Measurements from ENCODE around the gene PARD3. TPM values are rescaled to one million over a fixed set of nuclear protein-coding genes. Genes with fewer than 3 reads are reported as not detected.

PARD3 gene
- total RNA-seq, 3 donors from 2014 or later = 0.35 to 0.53 (median 0.37) TPM

DNA sequence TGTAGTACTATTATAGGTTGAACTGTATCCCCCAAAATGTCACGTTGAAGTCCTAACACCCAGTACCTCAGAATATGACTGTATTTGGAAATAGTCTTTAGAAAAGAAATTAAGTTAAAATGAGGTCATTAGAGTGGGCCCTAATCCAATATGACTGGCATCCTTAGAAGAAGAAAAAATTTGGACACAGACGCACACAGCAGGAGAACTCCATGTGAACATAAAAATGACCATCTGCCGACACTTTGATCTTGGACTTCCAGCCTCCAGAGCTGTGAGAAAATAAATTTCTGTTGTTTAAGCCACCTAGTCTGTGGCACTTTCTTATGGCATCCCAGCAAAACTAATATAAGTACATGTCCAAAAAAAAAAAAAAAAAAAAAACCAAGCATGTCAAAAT, 225.8 kb downstream of the PARD3 start:
- Mint-ChIP-seq H3K36me3 (ENCODE audit: insufficient read depth) (no peaks in the 10 kb centered on the region), H3K4me3 (no peak overlapping the region), H3K9me3 (no peaks in the 10 kb centered on the region), H3K27me3 (ENCODE audit: low read depth) (no peaks in the 10 kb centered on the region), H3K4me1 (ENCODE audit: low read depth) (no peaks in the 10 kb centered on the region)
- DNase-seq (no peak), ATAC-seq (no peak)

DNA sequence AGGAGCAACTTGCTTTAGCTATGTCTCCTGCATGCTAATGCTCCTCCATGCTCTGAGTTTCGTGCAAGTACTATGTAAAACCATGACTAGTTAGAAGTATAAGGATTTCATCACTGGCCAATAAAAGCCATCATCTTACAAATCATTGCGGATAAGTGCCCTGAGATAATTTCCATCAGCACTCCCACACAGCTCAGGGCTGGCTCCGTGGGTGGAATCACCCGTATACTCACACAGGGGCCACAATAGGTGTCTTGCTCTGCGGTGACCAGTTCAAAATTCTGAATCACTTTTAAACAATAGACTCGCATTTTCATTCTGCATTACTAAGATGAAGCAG, 227.4 kb downstream of the PARD3 start:
- Mint-ChIP-seq H3K27me3 (ENCODE audit: low read depth) (no peaks in the 10 kb centered on the region), H3K4me3 (no peak overlapping the region), H3K36me3 (ENCODE audit: insufficient read depth) (no peaks in the 10 kb centered on the region), H3K9me3 (no peaks in the 10 kb centered on the region), H3K4me1 (ENCODE audit: low read depth) (no peaks in the 10 kb centered on the region)
- DNase-seq (no peak), ATAC-seq (no peak)

GRCh38 chr10:34587002-34587679, 228.0 kb downstream of the PARD3 start:
- Mint-ChIP-seq H3K4me1 (ENCODE audit: low read depth) (no peaks in the 10 kb centered on the region), H3K9me3 (no peaks in the 10 kb centered on the region), H3K4me3 (no peak overlapping the region), H3K36me3 (ENCODE audit: insufficient read depth) (no peaks in the 10 kb centered on the region), H3K27me3 (ENCODE audit: low read depth) (no peaks in the 10 kb centered on the region)
- ATAC-seq = no peak
- DNase-seq = no peak

DNA sequence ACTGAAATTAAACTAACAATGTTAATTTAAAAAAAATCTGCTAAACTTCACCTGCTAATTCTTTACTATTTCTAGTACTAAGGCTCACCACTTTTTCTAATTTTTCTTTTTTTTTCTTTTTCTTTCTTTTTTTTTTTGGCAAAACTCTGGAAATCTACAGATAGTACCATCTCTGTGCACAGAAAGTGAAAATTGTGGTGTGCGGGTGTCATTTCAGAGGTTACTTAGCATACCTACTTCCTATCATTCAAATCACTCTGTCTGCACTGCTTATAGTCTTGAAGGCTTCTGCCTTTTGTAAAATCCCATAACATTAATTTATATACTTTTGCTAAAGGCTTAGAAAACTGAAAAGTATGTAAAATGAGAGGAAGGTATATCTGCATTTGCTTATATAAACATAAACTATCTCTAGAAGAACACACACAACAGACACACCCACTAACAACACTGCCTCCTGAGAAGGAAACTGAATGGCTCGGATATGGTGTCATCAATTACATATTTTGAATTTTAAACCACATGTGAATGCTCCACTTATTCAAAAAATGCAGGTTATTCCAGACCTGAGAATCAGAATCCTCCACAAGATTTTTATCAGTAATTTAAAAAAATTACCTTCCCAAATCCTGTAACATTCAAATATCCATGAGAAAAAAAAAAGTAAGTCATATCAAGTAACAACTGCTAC, 229.5 kb downstream of the PARD3 start:
- DNase-seq (no peak), ATAC-seq (no peak)
- no peaks in the 10 kb centered on the region for H3K4me1 Mint-ChIP-seq (ENCODE audit: low read depth)
- no peaks in the 10 kb centered on the region for H3K9me3 Mint-ChIP-seq
- H3K36me3 Mint-ChIP-seq (ENCODE audit: insufficient read depth) = no peaks in the 10 kb centered on the region
- H3K27me3 Mint-ChIP-seq (ENCODE audit: low read depth) = no peaks in the 10 kb centered on the region
- no peak overlapping the region for H3K4me3 Mint-ChIP-seq

DNA sequence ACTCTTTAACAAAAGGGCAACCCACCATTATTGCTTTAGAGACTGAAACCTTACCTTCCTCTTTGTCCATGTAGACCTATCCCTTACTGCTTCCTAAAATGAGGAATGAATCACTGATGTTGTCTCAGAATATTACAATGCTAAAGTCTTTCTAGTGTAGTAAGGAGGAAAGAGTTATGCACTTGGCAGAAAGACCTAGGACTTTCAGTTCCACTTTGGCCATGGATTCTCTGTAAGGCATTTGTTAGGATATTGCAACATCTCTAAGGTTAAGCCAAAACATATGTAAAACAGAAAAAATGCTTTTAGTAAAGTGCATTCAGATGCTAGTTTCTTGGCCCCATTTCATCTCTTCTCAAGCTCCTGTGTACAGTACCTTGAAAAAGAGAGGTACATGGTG, 230.9 kb downstream of the PARD3 start:
- H3K27me3 Mint-ChIP-seq (ENCODE audit: low read depth) = no peaks in the 10 kb centered on the region
- ATAC-seq = no peak
- no peaks in the 10 kb centered on the region for H3K9me3 Mint-ChIP-seq

GRCh38 chr10:34581801-34582532, 233.1 kb downstream of the PARD3 start:
- no peak for ATAC-seq
- no peaks in the 10 kb centered on the region for H3K9me3 Mint-ChIP-seq
- no peaks in the 10 kb centered on the region for H3K4me1 Mint-ChIP-seq (ENCODE audit: low read depth)
- H3K27me3 Mint-ChIP-seq (ENCODE audit: low read depth) = peaks cover 6% of the 10 kb centered on the region
- no peak for DNase-seq
- no peak overlapping the region for H3K4me3 Mint-ChIP-seq
- H3K36me3 Mint-ChIP-seq (ENCODE audit: insufficient read depth) = no peaks in the 10 kb centered on the region

More for the DNA sequence above, 230.9 kb downstream of the PARD3 start:
- Mint-ChIP-seq H3K4me3 (no peak overlapping the region), H3K4me1 (ENCODE audit: low read depth) (no peaks in the 10 kb centered on the region), H3K36me3 (ENCODE audit: insufficient read depth) (no peaks in the 10 kb centered on the region)
- no peak for DNase-seq

- no peaks in the 10 kb centered on the region for H3K36me3 Mint-ChIP-seq (ENCODE audit: insufficient read depth)
- no peak overlapping the region for H3K4me3 Mint-ChIP-seq
- H3K9me3 Mint-ChIP-seq = no peaks in the 10 kb centered on the region
- no peaks in the 10 kb centered on the region for H3K4me1 Mint-ChIP-seq (ENCODE audit: low read depth)
- H3K27me3 Mint-ChIP-seq (ENCODE audit: low read depth) = peaks cover 6% of the 10 kb centered on the region
- DNase-seq (no peak), ATAC-seq (no peak)
Measured at GRCh38 chr10:34580643-34581042, 234.5 kb downstream of the PARD3 start.

DNA sequence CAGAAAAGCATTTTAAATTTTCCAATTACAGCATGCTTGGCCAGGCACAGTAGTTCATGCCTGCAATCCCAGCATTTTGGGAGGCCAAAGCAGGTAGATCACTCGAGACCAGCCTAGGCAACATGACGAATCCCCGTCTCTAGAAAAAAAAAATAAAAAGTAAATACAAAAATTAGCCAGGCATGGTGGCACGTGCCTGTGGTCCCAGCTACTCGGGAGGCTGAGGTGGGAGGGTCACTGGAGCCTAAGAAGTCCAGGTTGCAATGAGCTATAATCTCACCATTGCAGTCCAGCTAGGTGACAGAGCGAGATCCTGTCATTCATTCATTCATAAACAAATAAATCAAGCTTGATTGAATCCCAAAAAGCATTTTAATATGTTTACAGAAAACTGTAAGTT, 234.9 kb downstream of the PARD3 start:
- no peak overlapping the region for H3K4me3 Mint-ChIP-seq
- H3K9me3 Mint-ChIP-seq = no peaks in the 10 kb centered on the region
- peaks cover 6% of the 10 kb centered on the region for H3K27me3 Mint-ChIP-seq (ENCODE audit: low read depth)
- no peaks in the 10 kb centered on the region for H3K4me1 Mint-ChIP-seq (ENCODE audit: low read depth)
- H3K36me3 Mint-ChIP-seq (ENCODE audit: insufficient read depth) = no peaks in the 10 kb centered on the region
- ATAC-seq (no peak), DNase-seq (no peak)

- Mint-ChIP-seq H3K36me3 (ENCODE audit: insufficient read depth) (no peaks in the 10 kb centered on the region), H3K4me3 (no peak overlapping the region), H3K27me3 (ENCODE audit: low read depth) (peaks cover 6% of the 10 kb centered on the region), H3K4me1 (ENCODE audit: low read depth) (no peaks in the 10 kb centered on the region), H3K9me3 (no peaks in the 10 kb centered on the region)
- DNase-seq (no peak), ATAC-seq (no peak)
Measured at GRCh38 chr10:34578468-34578867, 236.6 kb downstream of the PARD3 start.

DNA sequence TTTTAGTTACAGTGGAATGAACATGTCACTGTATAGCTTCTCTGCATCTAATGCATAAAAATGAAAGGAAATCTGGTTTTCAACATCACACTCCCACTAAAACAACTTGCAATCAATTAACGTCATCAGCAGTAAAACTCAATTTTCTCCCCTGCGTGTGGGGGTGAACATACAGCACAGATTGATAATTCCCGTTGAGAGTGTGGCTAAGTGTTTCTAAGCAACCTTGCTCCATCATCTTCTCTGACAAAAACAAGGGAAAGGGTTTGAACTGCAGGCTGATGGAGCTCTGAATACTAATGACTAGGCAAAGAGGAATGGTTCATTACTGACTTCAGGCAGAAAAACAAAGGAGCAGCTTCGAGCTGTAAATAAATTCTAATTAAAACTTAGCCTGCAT, 238.3 kb downstream of the PARD3 start:
- H3K9me3 Mint-ChIP-seq = no peaks in the 10 kb centered on the region
- H3K4me3 Mint-ChIP-seq = no peak overlapping the region
- no peak for DNase-seq
- no peak for ATAC-seq
- peaks cover 6% of the 10 kb centered on the region for H3K27me3 Mint-ChIP-seq (ENCODE audit: low read depth)
- H3K4me1 Mint-ChIP-seq (ENCODE audit: low read depth) = no peaks in the 10 kb centered on the region
- H3K36me3 Mint-ChIP-seq (ENCODE audit: insufficient read depth) = no peaks in the 10 kb centered on the region

DNA sequence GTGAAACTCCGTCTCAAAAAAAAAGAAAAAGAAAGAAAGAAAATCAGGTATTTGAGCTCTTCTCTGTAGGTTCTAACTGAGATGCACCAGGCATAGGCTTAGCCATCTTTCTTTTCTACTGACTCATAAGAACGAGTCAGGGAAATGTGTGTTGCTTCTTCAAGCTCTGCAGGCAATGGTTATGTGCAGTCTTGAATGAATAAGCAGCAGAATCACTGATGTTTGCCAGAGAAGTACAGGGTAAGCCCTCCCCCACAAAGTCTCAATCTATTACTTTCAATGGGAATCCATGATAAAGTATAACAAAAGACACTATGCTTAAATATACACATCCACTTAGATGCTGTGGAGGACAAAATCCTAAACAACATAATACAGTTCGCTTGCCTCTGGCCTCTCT, 239.2 kb downstream of the PARD3 start:
- ATAC-seq = no peak
- Mint-ChIP-seq H3K4me3 (no peak overlapping the region), H3K9me3 (no peaks in the 10 kb centered on the region), H3K27me3 (ENCODE audit: low read depth) (peaks cover 6% of the 10 kb centered on the region), H3K4me1 (ENCODE audit: low read depth) (no peaks in the 10 kb centered on the region), H3K36me3 (ENCODE audit: insufficient read depth) (no peaks in the 10 kb centered on the region)
- no peak for DNase-seq

GRCh38 chr10:34574353-34574934, 240.7 kb downstream of the PARD3 start:
- Mint-ChIP-seq H3K4me1 (ENCODE audit: low read depth) (no peaks in the 10 kb centered on the region), H3K9me3 (no peaks in the 10 kb centered on the region), H3K4me3 (no peak overlapping the region), H3K36me3 (ENCODE audit: insufficient read depth) (no peaks in the 10 kb centered on the region), H3K27me3 (ENCODE audit: low read depth) (peaks cover 6% of the 10 kb centered on the region)
- DNase-seq (no peak), ATAC-seq (no peak)

DNA sequence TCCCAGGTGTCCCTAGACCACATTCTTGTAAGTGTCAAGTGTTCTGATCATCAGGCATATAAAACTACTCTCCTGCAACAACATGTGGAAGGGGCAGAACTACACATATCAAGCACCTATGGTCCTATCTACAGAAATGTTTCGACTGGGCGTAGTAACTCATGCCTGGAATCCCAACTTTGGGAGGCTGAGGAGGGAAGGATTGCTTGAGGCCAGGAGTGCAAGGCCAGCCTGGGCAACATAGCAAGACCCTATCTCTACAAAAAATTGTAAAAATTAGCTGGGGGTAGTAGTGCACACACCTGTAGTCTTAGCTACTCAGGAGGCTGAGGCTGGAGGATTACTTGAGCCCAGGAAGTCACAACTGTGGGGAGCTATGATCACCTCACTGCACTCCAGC, 244.2 kb downstream of the PARD3 start:
- H3K4me3 Mint-ChIP-seq = no peak overlapping the region
- peaks cover under 1% of the 10 kb centered on the region for H3K27me3 Mint-ChIP-seq (ENCODE audit: low read depth)
- H3K4me1 Mint-ChIP-seq (ENCODE audit: low read depth) = no peaks in the 10 kb centered on the region
- DNase-seq (no peak), ATAC-seq (no peak)
- H3K36me3 Mint-ChIP-seq (ENCODE audit: insufficient read depth) = no peaks in the 10 kb centered on the region
- H3K9me3 Mint-ChIP-seq = no peaks in the 10 kb centered on the region

GRCh38 chr10:34567659-34568253, 247.3 kb downstream of the PARD3 start:
- Mint-ChIP-seq H3K4me1 (ENCODE audit: low read depth) (no peaks in the 10 kb centered on the region), H3K36me3 (ENCODE audit: insufficient read depth) (no peaks in the 10 kb centered on the region), H3K27me3 (ENCODE audit: low read depth) (peaks cover 4% of the 10 kb centered on the region), H3K9me3 (no peaks in the 10 kb centered on the region), H3K4me3 (no peak overlapping the region)
- DNase-seq = no peak
- no peak for ATAC-seq
